GM18861 (cell line): ENCODE data around the gene CDC45.

Experiments
- ATAC-seq: cut with Tn5 transposase; IDR thresholded peaks from one replicate; pipeline ENCODE4 v1.9.1; 2021; ENCODE audit not compliant: unreplicated experiment

The CDC45 gene

GRCh38 chr22:19448076-19448607 is 31.6 kb upstream of the CDC45 start:
- peak; percentile 25 for ATAC-seq

- ATAC-seq, result no peak
Observed at GRCh38 chr22:19448739-19449421, 30.8 kb upstream of the CDC45 start.

GRCh38 chr22:19449422-19449767 is 30.3 kb upstream of the CDC45 start:
- no peak for ATAC-seq

- ATAC-seq, result no peak
Observed at GRCh38 chr22:19450363-19451175, 29.2 kb upstream of the CDC45 start.

- ATAC-seq, result no peak
Observed at GRCh38 chr22:19451570-19451969, 28.1 kb upstream of the CDC45 start.

- no peak for ATAC-seq
Observed at GRCh38 chr22:19453718-19454117, 26.0 kb upstream of the CDC45 start.

GRCh38 chr22:19454156-19454555 is 25.6 kb upstream of the CDC45 start:
- ATAC-seq, result no peak

GRCh38 chr22:19455033-19455432 is 24.7 kb upstream of the CDC45 start:
- ATAC-seq, result no peak

GRCh38 chr22:19455585-19456370 is 23.9 kb upstream of the CDC45 start:
- ATAC-seq, result no peak

- no peak for ATAC-seq
Observed at GRCh38 chr22:19456541-19456940, 23.2 kb upstream of the CDC45 start.

- ATAC-seq, result no peak
Observed at GRCh38 chr22:19457828-19458428, 21.8 kb upstream of the CDC45 start.

GRCh38 chr22:19460036-19460435 is 19.7 kb upstream of the CDC45 start:
- no peak for ATAC-seq

GRCh38 chr22:19461506-19461905 is 18.2 kb upstream of the CDC45 start:
- ATAC-seq, result no peak

- ATAC-seq, result no peak
Observed at GRCh38 chr22:19463008-19463407, 16.7 kb upstream of the CDC45 start.

- no peak for ATAC-seq
Observed at GRCh38 chr22:19463491-19464469, 15.9 kb upstream of the CDC45 start.

- ATAC-seq, result no peak
Observed at GRCh38 chr22:19464546-19464945, 15.2 kb upstream of the CDC45 start.

GRCh38 chr22:19464975-19465374 is 14.7 kb upstream of the CDC45 start:
- ATAC-seq, result no peak

- ATAC-seq, result no peak
Observed at GRCh38 chr22:19466126-19466716, 13.5 kb upstream of the CDC45 start.
